NCI-H2029 (cell line): ENCODE measurements around the gene SLC10A1.
"Not testable (repeated sequence)": the region's sequence is repeated elsewhere in the genome, so short reads cannot be mapped to it uniquely, and the experiment has no call there.

Source experiments
- DNase-seq: peaks from one replicate; lab custom pipeline; 2025; lab: John Stamatoyannopoulos, UW

The SLC10A1 gene

GRCh38 chr14:69796797-69797500 is at the start of gene SLC10A1:
Gene SLC10A1 (minus strand): TSS chr14:69797241. CDS start chr14:69797155, 86 bp downstream.
- DNase-seq = no peak

- DNase-seq = no peak
Measured at GRCh38 chr14:69845787-69846186, 48.7 kb upstream of the SLC10A1 start.

- DNase-seq = no peak
Measured at GRCh38 chr14:69845050-69845581, 48.1 kb upstream of the SLC10A1 start.

- DNase-seq = no peak
Measured at GRCh38 chr14:69844171-69844570, 47.1 kb upstream of the SLC10A1 start.

- DNase-seq = no peak
Measured at GRCh38 chr14:69842686-69843420, 45.8 kb upstream of the SLC10A1 start.

GRCh38 chr14:69841656-69842055 is 44.6 kb upstream of the SLC10A1 start:
- no peak for DNase-seq

- no peak for DNase-seq
Measured at GRCh38 chr14:69839661-69840060, 42.6 kb upstream of the SLC10A1 start.

GRCh38 chr14:69838881-69839416 is 41.9 kb upstream of the SLC10A1 start:
- DNase-seq = no peak

GRCh38 chr14:69828879-69829278 is 31.8 kb upstream of the SLC10A1 start:
- DNase-seq = no peak

- DNase-seq = no peak
Measured at GRCh38 chr14:69828354-69828753, 31.3 kb upstream of the SLC10A1 start.

GRCh38 chr14:69827560-69827959 is 30.5 kb upstream of the SLC10A1 start:
- no peak for DNase-seq

- DNase-seq = no peak
Measured at GRCh38 chr14:69822456-69822855, 25.4 kb upstream of the SLC10A1 start.

GRCh38 chr14:69820991-69821390 is 23.9 kb upstream of the SLC10A1 start:
- DNase-seq = no peak

GRCh38 chr14:69819607-69820006 is 22.6 kb upstream of the SLC10A1 start:
- no peak for DNase-seq

GRCh38 chr14:69818758-69819191 is 21.7 kb upstream of the SLC10A1 start:
- DNase-seq = peak; percentile 9

- DNase-seq = no peak
Measured at GRCh38 chr14:69816216-69816615, 19.2 kb upstream of the SLC10A1 start.

GRCh38 chr14:69815556-69815955 is 18.5 kb upstream of the SLC10A1 start:
- DNase-seq = no peak

- DNase-seq = no peak
Measured at GRCh38 chr14:69814397-69814796, 17.4 kb upstream of the SLC10A1 start.

GRCh38 chr14:69813346-69813745 is 16.3 kb upstream of the SLC10A1 start:
- DNase-seq = not testable (repeated sequence)

GRCh38 chr14:69812711-69813110 is 15.7 kb upstream of the SLC10A1 start:
- DNase-seq = no peak

- DNase-seq = no peak
Measured at GRCh38 chr14:69811868-69812252, 14.8 kb upstream of the SLC10A1 start.

GRCh38 chr14:69811227-69811867 is 14.3 kb upstream of the SLC10A1 start:
- no peak for DNase-seq
